ENCODE results near the gene CYB5R4. TPM values are rescaled to one million over a fixed set of nuclear protein-coding genes. Genes with fewer than 3 reads are reported as not detected.

The CYB5R4 gene
- total and polyA plus RNA-seq, 2 of the 8 experiments (the other 6 are each of a cell fraction or from before 2014, with no cell fraction given) = 2.8 to 14.6 TPM

GRCh38 chr6:83815631-83816272 lies 43.7 kb upstream of the CYB5R4 start:
- FAIRE-seq (no peak), DNase-seq (ENCODE audit: low read depth in 1 of 2, low spot score in 2 of 2) (no peak)
- Histone ChIP-seq H3K56ac (replicated peaks; ENCODE audit: insufficient read length, low read depth, low read length) (no peak overlapping the region), H3K4me3 (ENCODE audit: extremely low read depth in 1 of 4, insufficient read depth in 2 of 4, low read depth in 3 of 4, low read length in 4 of 4) (no peak overlapping the region), H3K27ac (ENCODE audit: low read depth, low read length) (no peak overlapping the region), H4K20me1 (replicated peaks in 1 of 2; ENCODE audit: control insufficient read depth in 1 of 2, insufficient read depth in 2 of 2, low read length in 2 of 2) (no peaks in the 10 kb centered on the region), H3K23me2 (ENCODE audit: low read depth, low read length) (no peaks in the 10 kb centered on the region), H2BK12ac (ENCODE audit: low read depth, low read length) (no peak overlapping the region), H2BK120ac (replicated peaks; ENCODE audit: low read depth, low read length) (no peak overlapping the region), H4K8ac (ENCODE audit: extremely low read depth, insufficient read depth, low read length) (no peak overlapping the region), H3K4me1 (replicated peaks in 1 of 4; ENCODE audit: control insufficient read depth in 3 of 4, insufficient read depth in 4 of 4, low read length in 3 of 4) (no peaks in the 10 kb centered on the region), H2BK5ac (ENCODE audit: low read depth, low read length) (no peak overlapping the region), H3K18ac (ENCODE audit: extremely low read depth, low read length) (no peak overlapping the region), H3K79me1 (ENCODE audit: low read depth, low read length) (no peaks in the 10 kb centered on the region), H2AFZ (ENCODE audit: low read length) (no peak overlapping the region), H4K5ac (ENCODE audit: insufficient read length, low read depth, low read length) (no peak overlapping the region), H2BK15ac (ENCODE audit: low read length) (no peak overlapping the region), H3K4ac (replicated peaks; ENCODE audit: insufficient read length, low read depth, low read length) (no peak overlapping the region), H3K27me3 (replicated peaks in 1 of 4; ENCODE audit: control insufficient read depth in 3 of 4, extremely low read depth in 1 of 4, insufficient read depth in 3 of 4, low read length in 3 of 4) (no peaks in the 10 kb centered on the region), H3K9ac (replicated peaks in 1 of 4; ENCODE audit: extremely low read depth in 1 of 4, low read depth in 3 of 4, low read length in 3 of 4) (no peak overlapping the region), H2AK5ac (ENCODE audit: low read depth, low read length) (no peak overlapping the region), H4K91ac (replicated peaks; ENCODE audit: insufficient read length, low read length) (no peak overlapping the region), H3K79me2 (ENCODE audit: control insufficient read depth in 1 of 2, insufficient read depth in 2 of 2, low read length in 2 of 2) (no peaks in the 10 kb centered on the region), H3K9me3 (ENCODE audit: insufficient read depth in 2 of 2, low read depth in 1 of 2, low read length in 1 of 2) (no peaks in the 10 kb centered on the region), H3K36me3 (ENCODE audit: control insufficient read depth in 2 of 4, insufficient read depth in 4 of 4, low read length in 3 of 4) (no peaks in the 10 kb centered on the region), H3K4me2 (ENCODE audit: insufficient read depth in 1 of 2, low read depth in 2 of 2, low read length in 2 of 2) (no peak overlapping the region), H3K23ac (ENCODE audit: insufficient read length) (no peak overlapping the region), H2BK20ac (ENCODE audit: low read length) (no peak overlapping the region), H3K14ac (ENCODE audit: insufficient read length) (no peak overlapping the region)
- WGBS, 2 experiments (ENCODE audit: extremely low coverage in 1 of 2, insufficient coverage in 1 of 2, insufficient read length in 1 of 2, insufficient replicate concordance in 2 of 2, low coverage in 1 of 2, low lambda C conversion rate in 2 of 2, missing lambda C conversion rate in 1 of 2) = 82% methylated on average over 2 of the region's 2 CpGs; no CpG with 5 or more reads in 1 of the 2 experiments
- ChIA-PET CTCF (ENCODE audit: partially characterized antibody) (no interaction called here), POLR2A (ENCODE audit: partially characterized antibody) (no interaction called here)
- TF ChIP-seq CREB1 (IDR thresholded peaks at IDR 0.05) (no peak), YY1 (IDR thresholded peaks at IDR 0.05; ENCODE audit: low read depth, low read length) (no peak), EP300 (IDR thresholded peaks at IDR 0.05; ENCODE audit: borderline replicate concordance in 1 of 2, low read depth in 2 of 2, low read length in 2 of 2) (no peak), CBX8 (IDR thresholded peaks at IDR 0.05; ENCODE audit: borderline replicate concordance, low read depth, low read length) (no peak), RNF2 (IDR thresholded peaks at IDR 0.05; ENCODE audit: borderline replicate concordance, low read depth, low read length, missing control alignments, poor library complexity, severe bottlenecking) (no peak), CHD1 (IDR thresholded peaks at IDR 0.05; ENCODE audit: low read depth, low read length) (no peak), JUND (IDR thresholded peaks at IDR 0.05; ENCODE audit: low read length) (no peak), BRCA1 (IDR thresholded peaks at IDR 0.05; ENCODE audit: low read depth, low read length) (no peak), NRF1 (IDR thresholded peaks at IDR 0.05; ENCODE audit: low read depth, low read length) (no peak), EGR1 (IDR thresholded peaks at IDR 0.05; ENCODE audit: borderline replicate concordance, low read depth, low read length) (no peak), CBX5 (IDR thresholded peaks at IDR 0.05; ENCODE audit: low read depth, low read length) (no peak)
- TF ChIP-seq, protein P1, sequence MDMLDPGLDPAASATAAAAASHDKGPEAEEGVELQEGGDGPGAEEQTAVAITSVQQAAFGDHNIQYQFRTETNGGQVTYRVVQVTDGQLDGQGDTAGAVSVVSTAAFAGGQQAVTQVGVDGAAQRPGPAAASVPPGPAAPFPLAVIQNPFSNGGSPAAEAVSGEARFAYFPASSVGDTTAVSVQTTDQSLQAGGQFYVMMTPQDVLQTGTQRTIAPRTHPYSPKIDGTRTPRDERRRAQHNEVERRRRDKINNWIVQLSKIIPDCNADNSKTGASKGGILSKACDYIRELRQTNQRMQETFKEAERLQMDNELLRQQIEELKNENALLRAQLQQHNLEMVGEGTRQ (IDR thresholded peaks at IDR 0.05; ENCODE audit: low read length) = no peak
